Measurements from ENCODE around the gene MMGT1. TPM values are rescaled to one million over a fixed set of nuclear protein-coding genes. Genes with fewer than 3 reads are reported as not detected.

The MMGT1 gene
- 6.8 and 8.1 TPM in 2 replicates for total RNA-seq

DNA sequence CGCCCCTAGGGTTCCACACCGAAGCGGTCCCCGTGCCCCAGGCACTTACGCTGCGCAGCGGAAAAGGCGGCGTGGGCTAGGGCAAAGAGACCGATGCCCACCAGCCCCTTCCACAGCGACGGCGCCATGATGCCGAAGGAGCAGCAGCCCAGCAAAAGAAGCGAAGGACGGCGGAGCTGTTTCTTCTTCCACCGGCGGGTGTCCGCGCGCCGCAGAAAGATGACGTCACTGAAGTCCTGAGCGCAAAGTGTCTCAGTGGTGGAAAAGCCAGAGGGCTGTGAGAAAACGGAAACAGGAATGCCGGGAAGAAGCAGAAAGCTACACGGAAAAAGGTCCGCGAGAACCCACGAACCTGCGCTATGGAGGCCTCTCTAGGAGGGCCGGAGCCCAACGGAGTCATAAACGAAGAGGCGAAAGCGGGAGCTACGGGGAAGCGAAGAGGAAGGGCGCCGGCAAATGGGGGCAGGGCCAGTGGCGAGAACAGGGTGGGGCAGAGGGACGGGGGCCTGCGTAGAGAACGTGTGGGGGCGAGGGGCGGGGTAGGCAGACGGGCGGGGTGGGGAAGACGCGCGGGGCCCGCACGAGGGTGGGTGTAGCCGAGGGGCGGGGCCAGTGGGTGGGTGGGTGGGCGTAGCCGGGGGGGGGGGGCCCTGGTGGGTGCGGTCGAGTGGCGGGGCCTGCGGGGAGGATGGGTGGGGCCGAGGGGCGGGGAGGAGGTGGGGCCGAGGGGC lies at the start of gene MMGT1:
TSS of gene MMGT1 (minus strand) at position 441 of the 731 bp plus-strand sequence. CDS start at position 128, 313 bp downstream.

DNA sequence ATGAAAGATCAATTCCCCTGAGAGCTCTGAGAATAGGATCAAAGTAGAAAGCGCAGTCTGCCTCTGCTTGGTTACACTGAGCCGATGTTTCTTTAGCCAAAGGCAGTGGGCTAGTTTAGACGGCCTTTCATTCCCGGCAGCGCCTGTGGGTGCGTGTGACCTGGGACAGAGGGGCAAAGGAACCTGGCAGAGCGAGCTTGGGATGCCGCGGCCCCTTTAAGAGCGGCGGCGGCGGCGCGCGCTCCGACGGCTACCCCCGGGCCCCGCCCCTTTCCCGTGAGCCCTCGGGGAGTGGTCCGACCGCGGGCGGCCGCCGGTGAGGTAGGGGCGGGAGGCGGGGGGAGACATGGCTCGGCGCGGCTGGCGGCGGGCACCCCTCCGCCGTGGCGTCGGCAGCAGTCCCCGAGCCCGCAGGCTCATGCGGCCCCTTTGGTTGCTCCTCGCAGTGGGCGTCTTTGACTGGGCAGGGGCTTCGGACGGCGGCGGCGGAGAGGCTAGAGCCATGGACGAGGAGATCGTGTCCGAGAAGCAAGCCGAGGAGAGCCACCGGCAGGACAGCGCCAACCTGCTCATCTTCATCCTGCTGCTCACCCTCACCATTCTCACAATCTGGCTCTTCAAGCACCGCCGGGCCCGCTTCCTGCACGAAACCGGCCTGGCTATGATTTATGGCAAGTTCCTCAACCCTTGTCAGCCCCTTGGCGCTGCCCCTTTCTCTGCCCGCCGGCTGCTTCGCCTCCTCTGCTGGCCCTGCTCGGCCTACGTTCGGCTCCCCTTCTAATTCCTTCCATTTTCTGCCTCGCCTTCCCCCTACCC lies 11.6 kb upstream of the MMGT1 start, which contains the start of gene SLC9A6:
TSS of gene SLC9A6 (plus strand) at position 279 of the 816 bp plus-strand sequence. CDS start at position 503, 224 bp downstream.

Other genes starting within 250 kb of the MMGT1 start
- gene CT45A3, start 205.8 kb downstream of the MMGT1 start, total RNA-seq: not detected in 2 replicates
- not detected in 2 replicates for gene CT45A5, start 188.5 kb downstream of the MMGT1 start, total RNA-seq
- not detected in 2 replicates for gene CT45A6, start 171.2 kb downstream of the MMGT1 start, total RNA-seq
- not detected in 2 replicates for gene CT45A2, start 154.0 kb downstream of the MMGT1 start, total RNA-seq
- not detected in 2 replicates for gene CT45A7, start 136.7 kb downstream of the MMGT1 start, total RNA-seq
- gene CT45A8, start 119.5 kb downstream of the MMGT1 start, total RNA-seq: not detected in 2 replicates
- not detected in 2 replicates for gene CT45A9, start 102.2 kb downstream of the MMGT1 start, total RNA-seq
- gene CT45A10, start 80.5 kb downstream of the MMGT1 start, total RNA-seq: not detected in 2 replicates
- not detected in 2 replicates for gene SAGE1, start 80.3 kb downstream of the MMGT1 start, total RNA-seq
- gene SLC9A6, start 11.4 kb upstream of the MMGT1 start, total RNA-seq: 14.9 and 19.5 TPM in 2 replicates
- 15.3 and 28.0 TPM in 2 replicates for gene FHL1, start 173.5 kb upstream of the MMGT1 start, total RNA-seq